ENCODE measurements around the gene RHD.

DNA sequence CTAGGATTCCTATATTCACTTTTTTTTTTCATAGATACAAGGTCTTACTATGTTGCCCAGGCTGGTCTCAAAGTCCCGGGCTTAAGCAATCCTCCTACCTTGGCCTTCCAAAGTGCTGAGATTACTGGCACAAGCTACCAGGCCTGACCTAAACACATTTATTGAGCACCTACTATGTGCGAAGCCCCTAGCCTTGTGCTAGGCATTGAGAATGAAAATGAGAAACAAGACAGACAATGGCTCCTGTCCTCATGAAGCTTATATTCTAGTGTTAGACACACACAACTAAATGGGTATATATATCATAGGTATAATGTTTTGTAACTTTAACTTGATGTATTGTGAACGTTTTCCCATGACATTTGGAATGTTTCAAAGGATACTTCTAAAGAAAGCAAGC is 77.3 kb downstream of the RHD start:
- TF ChIP-seq, protein P1, sequence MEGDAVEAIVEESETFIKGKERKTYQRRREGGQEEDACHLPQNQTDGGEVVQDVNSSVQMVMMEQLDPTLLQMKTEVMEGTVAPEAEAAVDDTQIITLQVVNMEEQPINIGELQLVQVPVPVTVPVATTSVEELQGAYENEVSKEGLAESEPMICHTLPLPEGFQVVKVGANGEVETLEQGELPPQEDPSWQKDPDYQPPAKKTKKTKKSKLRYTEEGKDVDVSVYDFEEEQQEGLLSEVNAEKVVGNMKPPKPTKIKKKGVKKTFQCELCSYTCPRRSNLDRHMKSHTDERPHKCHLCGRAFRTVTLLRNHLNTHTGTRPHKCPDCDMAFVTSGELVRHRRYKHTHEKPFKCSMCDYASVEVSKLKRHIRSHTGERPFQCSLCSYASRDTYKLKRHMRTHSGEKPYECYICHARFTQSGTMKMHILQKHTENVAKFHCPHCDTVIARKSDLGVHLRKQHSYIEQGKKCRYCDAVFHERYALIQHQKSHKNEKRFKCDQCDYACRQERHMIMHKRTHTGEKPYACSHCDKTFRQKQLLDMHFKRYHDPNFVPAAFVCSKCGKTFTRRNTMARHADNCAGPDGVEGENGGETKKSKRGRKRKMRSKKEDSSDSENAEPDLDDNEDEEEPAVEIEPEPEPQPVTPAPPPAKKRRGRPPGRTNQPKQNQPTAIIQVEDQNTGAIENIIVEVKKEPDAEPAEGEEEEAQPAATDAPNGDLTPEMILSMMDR (IDR thresholded peaks at IDR 0.05): no peak
- TF ChIP-seq POLR2AphosphoS5 (IDR thresholded peaks at IDR 0.05) (no peak), POLR2A (IDR thresholded peaks at IDR 0.05) (no peak)
